ENCODE results near the gene ACTR1A.

GRCh38 chr10:102437515-102437914 lies 65.0 kb downstream of the ACTR1A start:
- TF ChIP-seq CTCF (IDR thresholded peaks at IDR 0.05) (no peak), POLR2A (IDR thresholded peaks at IDR 0.05) (no peak)
